ACC112 (cell line): Measurements from ENCODE around the gene CEP112.
"Not testable (repeated sequence)": the region's sequence is repeated elsewhere in the genome, so short reads cannot be mapped to it uniquely, and the experiment has no call there.

Experiments used
- H2AFZ ChIP-seq: fragments of 200-600 bp; sonication (generic); one replicate; pipeline ENCODE4 v1.6.0; 2017; ENCODE audit warnings: antibody characterized with exemption, low read length; ENCODE audit not compliant: unreplicated experiment
- H3K27ac ChIP-seq: fragments of 200-600 bp; sonication (generic); 2 replicates; pipeline ENCODE4 v1.5.1; 2014; ENCODE audit warnings: low read depth, mild to moderate bottlenecking, antibody characterized with exemption, low read length, moderate library complexity
- H3K27me3 ChIP-seq: fragments of 200-600 bp; sonication (generic); 2 replicates; pipeline ENCODE4 v1.6.1; 2014; ENCODE audit warnings: mild to moderate bottlenecking, antibody characterized with exemption, low read length, moderate library complexity, mixed read lengths; ENCODE audit not compliant: insufficient read depth
- H3K36me3 ChIP-seq: fragments of 200-600 bp; sonication (generic); 2 replicates; pipeline ENCODE4 v1.6.1; 2016; ENCODE audit warnings: mild to moderate bottlenecking, antibody characterized with exemption, low read length, moderate library complexity, mixed read lengths; ENCODE audit not compliant: insufficient read depth
- H3K4me1 ChIP-seq: fragments of 200-600 bp; sonication (generic); one replicate; pipeline ENCODE4 v1.6.1; 2016; ENCODE audit warnings: low read length, mixed read lengths; ENCODE audit not compliant: insufficient read depth, unreplicated experiment, control insufficient read depth
- H3K4me3 ChIP-seq: fragments of 200-600 bp; sonication (generic); 2 replicates; pipeline ENCODE4 v1.5.1; 2014; ENCODE audit warnings: mild to moderate bottlenecking, low read depth, low read length
- H3K79me2 ChIP-seq: fragments of 200-600 bp; sonication (generic); one replicate; pipeline ENCODE4 v1.6.0; 2016; ENCODE audit warnings: low read length; ENCODE audit not compliant: control insufficient read depth, unreplicated experiment, insufficient read depth

CEP112 gene

GRCh38 chr17:65837232-65837631 is 354.7 kb downstream of the CEP112 start:
- not testable (repeated sequence) for H3K4me1 ChIP-seq, H3K79me2 ChIP-seq, H3K27ac ChIP-seq, H3K4me3 ChIP-seq, H2AFZ ChIP-seq, H3K36me3 ChIP-seq, H3K27me3 ChIP-seq

- H3K4me3 ChIP-seq = no peak overlapping the region
- H3K79me2 ChIP-seq = no peaks in the 10 kb centered on the region
- peaks cover 1% of the 10 kb centered on the region; the same call in 1 of the 2 replicates for H3K36me3 ChIP-seq
- no peak overlapping the region for H2AFZ ChIP-seq
- no peak overlapping the region for H3K27ac ChIP-seq
- H3K27me3 ChIP-seq = no peaks in the 10 kb centered on the region
- no peaks in the 10 kb centered on the region for H3K4me1 ChIP-seq
These were observed 358.7 kb downstream of the CEP112 start for GRCh38 chr17:65833214-65833613.

- Histone ChIP-seq H3K27ac (no peak overlapping the region), H3K4me1 (peaks cover 8% of the 10 kb centered on the region), H3K27me3 (no peaks in the 10 kb centered on the region), H2AFZ (no peak overlapping the region), H3K4me3 (no peak overlapping the region), H3K79me2 (no peaks in the 10 kb centered on the region), H3K36me3 (peaks cover 3% of the 10 kb centered on the region; the same call in 1 of the 2 replicates)
These were observed 361.6 kb downstream of the CEP112 start for GRCh38 chr17:65830356-65830755.

GRCh38 chr17:65826577-65826976 is 365.4 kb downstream of the CEP112 start:
- H3K36me3 ChIP-seq, H3K4me3 ChIP-seq, H3K27me3 ChIP-seq, H3K79me2 ChIP-seq, H2AFZ ChIP-seq: not testable (repeated sequence)
- Histone ChIP-seq H3K27ac (peak overlapping the region; percentile 5; the same call in 1 of the 2 replicates), H3K4me1 (peaks cover 17% of the 10 kb centered on the region)

- Histone ChIP-seq H3K4me3 (no peak overlapping the region), H3K27me3 (no peaks in the 10 kb centered on the region), H2AFZ (no peak overlapping the region), H3K27ac (no peak overlapping the region), H3K36me3 (peaks cover 3% of the 10 kb centered on the region; the same call in 1 of the 2 replicates), H3K79me2 (no peaks in the 10 kb centered on the region), H3K4me1 (peaks cover 17% of the 10 kb centered on the region)
These were observed 367.0 kb downstream of the CEP112 start for GRCh38 chr17:65824901-65825300.

GRCh38 chr17:65823713-65824112 is 368.2 kb downstream of the CEP112 start:
- Histone ChIP-seq H3K4me1 (peaks cover 17% of the 10 kb centered on the region), H3K27me3 (no peaks in the 10 kb centered on the region), H2AFZ (no peak overlapping the region), H3K4me3 (no peak overlapping the region), H3K36me3 (peaks cover 3% of the 10 kb centered on the region; the same call in 1 of the 2 replicates), H3K27ac (no peak overlapping the region), H3K79me2 (no peaks in the 10 kb centered on the region)

- no peak overlapping the region for H3K27ac ChIP-seq
- peaks cover 9% of the 10 kb centered on the region for H3K4me1 ChIP-seq
- H3K36me3 ChIP-seq = no peaks in the 10 kb centered on the region
- H2AFZ ChIP-seq = no peak overlapping the region
- H3K27me3 ChIP-seq = no peaks in the 10 kb centered on the region
- no peak overlapping the region for H3K4me3 ChIP-seq
- H3K79me2 ChIP-seq = no peaks in the 10 kb centered on the region
These were observed 371.1 kb downstream of the CEP112 start for GRCh38 chr17:65820811-65821210.

GRCh38 chr17:65820306-65820705 is 371.6 kb downstream of the CEP112 start:
- Histone ChIP-seq H3K36me3 (no peaks in the 10 kb centered on the region), H3K4me1 (peaks cover 9% of the 10 kb centered on the region), H2AFZ (no peak overlapping the region), H3K27me3 (no peaks in the 10 kb centered on the region), H3K79me2 (no peaks in the 10 kb centered on the region), H3K27ac (no peak overlapping the region), H3K4me3 (no peak overlapping the region)

- H3K4me1 ChIP-seq = peaks cover 4% of the 10 kb centered on the region
- H3K36me3 ChIP-seq = no peaks in the 10 kb centered on the region
- no peaks in the 10 kb centered on the region for H3K79me2 ChIP-seq
- H3K4me3 ChIP-seq = no peak overlapping the region
- no peak overlapping the region for H2AFZ ChIP-seq
- H3K27ac ChIP-seq = no peak overlapping the region
- no peaks in the 10 kb centered on the region for H3K27me3 ChIP-seq
These were observed 372.1 kb downstream of the CEP112 start for GRCh38 chr17:65819810-65820209.

- Histone ChIP-seq H2AFZ (no peak overlapping the region), H3K4me3 (no peak overlapping the region), H3K4me1 (no peaks in the 10 kb centered on the region), H3K79me2 (no peaks in the 10 kb centered on the region), H3K36me3 (no peaks in the 10 kb centered on the region), H3K27me3 (no peaks in the 10 kb centered on the region), H3K27ac (no peak overlapping the region)
These were observed 374.0 kb downstream of the CEP112 start for GRCh38 chr17:65817951-65818350.

- Histone ChIP-seq H3K4me1 (no peaks in the 10 kb centered on the region), H3K79me2 (no peaks in the 10 kb centered on the region), H3K27me3 (no peaks in the 10 kb centered on the region)
These were observed 377.5 kb downstream of the CEP112 start for GRCh38 chr17:65814418-65814817.

More at GRCh38 chr17:65814418-65814817, 377.5 kb downstream of the CEP112 start:
- no peak overlapping the region for H2AFZ ChIP-seq
- no peaks in the 10 kb centered on the region for H3K36me3 ChIP-seq
- H3K4me3 ChIP-seq = no peak overlapping the region
- H3K27ac ChIP-seq = no peak overlapping the region
